HEK293T (cell line): ENCODE measurements around the gene EVI5L.

Source experiments
- ARNT ChIP-seq: fragments of 450-650 bp; IDR thresholded peaks from 2 replicates; pipeline ENCODE4 v1.6.1; 2017; ENCODE audit warnings: mild to moderate bottlenecking
- CTBP1 ChIP-seq: fragments of 450-650 bp; IDR thresholded peaks from 2 replicates; pipeline ENCODE4 v1.6.1; 2016; ENCODE audit warnings: borderline replicate concordance
- ELF4 ChIP-seq: fragments of 450-650 bp; IDR thresholded peaks from 2 replicates; pipeline ENCODE4 v1.6.1; 2017; ENCODE audit warnings: antibody characterized with exemption
- FOXK2 ChIP-seq: fragments of 450-650 bp; IDR thresholded peaks from 2 replicates; pipeline ENCODE4 v1.6.1; 2016; ENCODE audit warnings: mild to moderate bottlenecking
- FOXM1 ChIP-seq: fragments of 450-650 bp; IDR thresholded peaks from 2 replicates; pipeline ENCODE4 v1.6.1; 2017; ENCODE audit warnings: mild to moderate bottlenecking, borderline replicate concordance
- L3MBTL2 ChIP-seq: fragments of 450-650 bp; conservative IDR thresholded peaks from 2 replicates; pipeline ENCODE4 v1.6.1; 2016; ENCODE audit warnings: mild to moderate bottlenecking
- NFRKB ChIP-seq: fragments of 450-650 bp; IDR thresholded peaks from 2 replicates; pipeline ENCODE4 v1.6.1; 2016; ENCODE audit warnings: mild to moderate bottlenecking, moderate library complexity
- SP1 ChIP-seq: fragments of 450-650 bp; IDR thresholded peaks from 2 replicates; pipeline ENCODE4 v1.6.1; 2017
- SUZ12 ChIP-seq: fragments of 450-650 bp; IDR thresholded peaks from 2 replicates; pipeline ENCODE4 v1.6.1; 2016; ENCODE audit warnings: mild to moderate bottlenecking
- TARDBP ChIP-seq: fragments of 450-650 bp; IDR thresholded peaks from 2 replicates; pipeline ENCODE4 v1.6.1; 2016

DNA sequence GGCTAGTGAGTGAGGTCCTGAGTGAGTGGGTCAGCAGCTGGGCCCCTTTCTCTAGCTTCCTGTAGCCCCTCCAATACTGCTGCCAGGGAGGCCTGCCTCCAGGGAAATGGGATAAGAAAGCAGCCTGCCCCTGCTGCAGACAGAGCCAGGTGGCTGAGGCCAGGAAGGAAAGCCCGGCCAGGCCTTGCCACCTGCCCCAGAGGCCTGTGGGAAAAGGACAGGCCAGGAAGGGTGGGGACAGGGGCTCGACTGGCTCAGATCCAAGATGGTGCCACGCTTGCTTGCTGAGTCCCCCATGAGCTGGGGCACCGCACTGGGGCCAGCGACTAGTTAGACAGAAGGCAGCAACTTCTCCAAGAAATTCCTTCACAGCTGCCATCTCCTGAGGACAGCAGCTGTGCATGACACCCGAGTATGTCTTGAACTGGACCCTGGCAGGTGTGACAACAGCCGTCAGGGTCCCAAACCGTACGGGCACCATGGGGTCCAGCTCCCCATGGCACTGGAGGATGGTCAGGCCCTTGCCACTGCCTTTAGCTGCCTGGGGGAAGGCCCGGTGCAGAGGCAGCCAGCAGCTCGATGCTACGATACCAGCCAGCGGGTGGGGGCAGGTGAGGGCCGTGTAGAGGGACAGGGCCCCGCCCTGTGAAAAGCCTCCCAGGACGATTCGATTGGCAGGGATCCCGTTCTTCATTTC lies 49.2 kb downstream of the EVI5L start:
- no peak for TF ChIP-seq SP1
- TF ChIP-seq SUZ12: no peak
- no peak for TF ChIP-seq CTBP1
- no peak for TF ChIP-seq L3MBTL2
- TF ChIP-seq FOXM1: no peak
- TF ChIP-seq ELF4: no peak
- TF ChIP-seq ARNT: no peak
- TF ChIP-seq NFRKB: no peak
- no peak for TF ChIP-seq FOXK2
- TF ChIP-seq TARDBP: no peak
